GM12878 (cell line): ENCODE data around the gene ENPP6. TPM values are rescaled to one million over a fixed set of nuclear protein-coding genes. Genes with fewer than 3 reads are reported as not detected.

Experiments
- ATAC-seq: fragments of 200-7000 bp; cut with Tn5 transposase; 3 replicates; pipeline ENCODE4 v1.9.1; 2020; ENCODE audit warnings: mild to moderate bottlenecking, moderate library complexity
- BruUV-seq: library from RNA; stranded (reverse); fragments of 400-500 nt; replicated peaks from 2 replicates; lab custom pipeline; 2021; lab: Mats Ljungman, UMichigan
- CTCF ChIA-PET: fragments of 300-600 bp; sonication (Branson Sonifier 250); formaldehyde crosslinking; extraction: SDS; loops from one replicate; lab custom pipeline; 2021; ENCODE audit warnings: inconsistent platforms; lab: Yijun Ruan, JAX
- POLR2A ChIA-PET: fragments of 350-600 bp; formaldehyde crosslinking; extraction: SDS; loops from one replicate; lab custom pipeline; 2021; ENCODE audit warnings: inconsistent platforms; lab: Charles Lee
- RAD21 ChIA-PET: fragments of 300-600 bp; sonication (Branson Sonifier 250); formaldehyde crosslinking; loops from one replicate; lab custom pipeline; 2023; ENCODE audit warnings: antibody characterized with exemption; ENCODE audit not compliant: unreplicated experiment; lab: Charles Lee
- SMC1A ChIA-PET: fragments of 300-600 bp; sonication (Branson Sonifier 250); formaldehyde crosslinking; loops from one replicate; lab custom pipeline; 2023; ENCODE audit not compliant: unreplicated experiment, uncharacterized antibody; lab: Charles Lee
- DNase-seq: peaks from one replicate; pipeline ENCODE4 v3.0.0-alpha.2; 2011; ENCODE audit warnings: low read depth, low spot score
- FAIRE-seq: peaks from 3 replicates; lab custom pipeline; 2011; peaks lifted over from hg19 to GRCh38; lab: Jason Lieb, UNC
- H2AFZ ChIP-seq: 2 replicates; pipeline ENCODE4 v1.6.0; 2011; ENCODE audit warnings: low read depth, low read length, control low read depth; ENCODE audit not compliant: control insufficient read depth
- H3K27ac ChIP-seq: 2 replicates; pipeline ENCODE4 v1.5.1; 2011; ENCODE audit warnings: control low read depth; ENCODE audit not compliant: control insufficient read depth, insufficient read depth
- H3K27me3 ChIP-seq, 2 experiments: replicated peaks in 1 of 2; 2 replicates each; pipeline versions ENCODE4 v1.6.0 to v1.6.1; 2011; ENCODE audit warnings: low read length in 1 of 2; ENCODE audit not compliant: control insufficient read depth in 2 of 2, insufficient read depth in 2 of 2
- H3K36me3 ChIP-seq, 2 experiments: 2 replicates each; pipeline ENCODE4 v1.5.1; 2011; ENCODE audit warnings: low read length in 1 of 2; ENCODE audit not compliant: control insufficient read depth in 2 of 2, insufficient read depth in 2 of 2
- H3K4me1 ChIP-seq: 2 replicates; pipeline ENCODE4 v1.6.1; 2011; ENCODE audit warnings: mild to moderate bottlenecking, low read length, moderate library complexity, mixed read lengths; ENCODE audit not compliant: control insufficient read depth, insufficient read depth
- H3K4me2 ChIP-seq: 2 replicates; pipeline ENCODE4 v1.6.0; 2011; ENCODE audit warnings: control low read depth; ENCODE audit not compliant: control insufficient read depth, insufficient read depth
- H3K4me3 ChIP-seq: fragments of 200-600 bp; sonication (generic); 2 replicates; pipeline ENCODE4 v1.5.1; 2016
- H3K79me2 ChIP-seq: 2 replicates; pipeline ENCODE4 v1.6.0; 2011; ENCODE audit warnings: low read length; ENCODE audit not compliant: control insufficient read depth, insufficient read depth
- H3K9ac ChIP-seq: 2 replicates; pipeline ENCODE4 v1.8.0; 2011; ENCODE audit warnings: low read length, control low read depth, mixed read lengths; ENCODE audit not compliant: control insufficient read depth, insufficient read depth
- H3K9me3 ChIP-seq: replicated peaks from 3 replicates; pipeline ENCODE4 v1.5.1; 2011; ENCODE audit warnings: mild to moderate bottlenecking, low read length; ENCODE audit not compliant: control insufficient read depth, insufficient read depth
- H4K20me1 ChIP-seq: 2 replicates; pipeline ENCODE4 v1.6.0; 2011; ENCODE audit not compliant: control insufficient read depth, insufficient read depth
- CREM ChIP-seq: IDR thresholded peaks from 2 replicates; pipeline ENCODE4 v1.6.1; 2014; ENCODE audit warnings: antibody characterized with exemption, low read depth
- EGR1 ChIP-seq, 2 experiments: IDR thresholded peaks; 1 replicate in 1 of 2; 2 replicates in 1 of 2; pipeline ENCODE4 v1.6.1; 2011 to 2012; ENCODE audit warnings: low read depth in 2 of 2, low read length in 2 of 2, borderline replicate concordance in 1 of 2, mild to moderate bottlenecking in 1 of 2, moderate library complexity in 1 of 2
- KLF5 ChIP-seq: fragments of 450-650 bp; IDR thresholded peaks from 2 replicates; pipeline ENCODE4 v1.6.1; 2014; ENCODE audit warnings: mild to moderate bottlenecking; ENCODE audit not compliant: partially characterized antibody
- MXI1 ChIP-seq: fragments of 150-350 bp; IDR thresholded peaks from 2 replicates; pipeline ENCODE4 v1.6.1; 2011; ENCODE audit warnings: low read depth, mild to moderate bottlenecking, inconsistent platforms, low read length, improper control_type of control experiment
- NFIC ChIP-seq: IDR thresholded peaks from 2 replicates; pipeline ENCODE4 v1.6.1; 2012; ENCODE audit warnings: low read depth, mild to moderate bottlenecking, inconsistent platforms, low read length, moderate library complexity
- SUZ12 ChIP-seq: fragments of 200-600 bp; sonication (generic); IDR thresholded peaks from one replicate; pipeline ENCODE4 v1.6.1; 2018; ENCODE audit warnings: antibody characterized with exemption, mild to moderate bottlenecking; ENCODE audit not compliant: unreplicated experiment
- WGBS: methylation state at CpG from one replicate; pipeline ENCODE4 v1.1.6; 2016; ENCODE audit warnings: low lambda C conversion rate; ENCODE audit not compliant: insufficient replicate concordance, insufficient coverage; ENCODE audit errors: missing lambda C conversion rate; 5-methylcytosine and 5-hydroxymethylcytosine counted together
- in situ Hi-C: fragments of 300-500 bp; cut with MboI; formaldehyde crosslinking; loops from 9 replicates; pipeline ENCODE4 v1.14.3; 2018; ENCODE audit warnings: mixed read lengths
- intact Hi-C: fragments of 100-400 bp; cut with micrococcal nuclease; formaldehyde crosslinking; loops from one replicate; pipeline ENCODE4 v1.14.2; 2022; ENCODE audit not compliant: unreplicated experiment
- polyA plus RNA-seq, 11 experiments: library from polyadenylated mRNA; depleted of rRNA in 4 of 11; unstranded in 6 of 11; stranded (reverse) in 5 of 11; fragments of >200 nt; fragmentation: Nextera tagmentation in 4 of 11; fragmentation: Illumina TruSeq in 1 of 11; extraction: Ambion mirVana in 4 of 11; extraction: Trizol in 1 of 11; gene quantifications; 1 replicate in 1 of 11; 2 replicates in 10 of 11; pipeline versions ENCODE4 v1.2.1 to v1.2.3, GENCODE V29; 2011 to 2016; ENCODE audit warnings: inconsistent platforms in 2 of 11, missing spikeins in 2 of 11, low read depth in 1 of 11
- total RNA-seq, 4 experiments: library from RNA; depleted of rRNA in 3 of 4; stranded (reverse); fragments of >200 nt in 3 of 4; fragmentation: Illumina TruSeq in 1 of 4; extraction: Trizol in 1 of 4; gene quantifications; 2 replicates each; pipeline versions ENCODE4 v1.2.1 to v1.2.3, GENCODE V29; 2013 to 2021
- TF ChIP-seq, protein P1 (sequence below): fragments of 450-650 bp; formaldehyde crosslinking; IDR thresholded peaks from 2 replicates; pipeline ENCODE4 v1.4.0; 2020; ENCODE audit warnings: mild to moderate bottlenecking, moderate library complexity
- TF ChIP-seq, protein P2 (sequence below): fragments of 450-650 bp; conservative IDR thresholded peaks from 2 replicates; pipeline ENCODE4 v1.6.1; 2017; ENCODE audit warnings: mild to moderate bottlenecking, moderate library complexity

ENPP6 gene
- total and polyA plus RNA-seq, 10 of the 15 experiments (the other 5 are each of a cell fraction or from before 2014, with no cell fraction given): 0.04 to 1.0 (median 0.44) TPM; not detected in 1

DNA sequence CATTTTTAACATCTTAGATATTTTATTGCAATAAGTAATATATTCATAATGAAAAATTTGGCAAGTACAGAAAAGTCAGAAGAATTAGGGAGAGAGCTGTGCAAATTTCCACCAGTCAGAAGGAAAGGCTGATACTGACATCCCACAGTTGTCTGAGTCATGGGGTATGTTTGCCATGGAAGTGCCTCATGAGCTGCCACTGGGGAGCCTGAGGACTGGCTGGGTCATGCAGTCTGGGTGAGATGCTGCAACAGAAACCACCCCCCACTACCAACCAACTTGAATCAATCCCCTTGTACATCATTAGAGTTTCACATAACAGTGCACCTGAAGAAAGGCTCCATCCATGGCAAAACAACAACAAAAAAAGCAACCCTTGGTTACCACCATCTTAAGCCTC is 45.2 kb upstream of the ENPP6 start:
- 0 out of 2 replicates have a peak overlapping the region, but pooled peaks have one; percentile 63 for H3K4me3 ChIP-seq
- RAD21 ChIA-PET: interaction anchor here (1.0 to 9.4 kb wide), 17 partner anchors 19 to 872 kb away, joined by 3 to 367 read pairs (median 31); partner anchors contain the start of genes CASP3, IRF2 and PRIMPOL
- no peaks in the 10 kb centered on the region for H4K20me1 ChIP-seq
- TF ChIP-seq KLF5: no peak
- no peak for TF ChIP-seq NFIC
- no peaks in the 10 kb centered on the region for H3K27me3 ChIP-seq
- peak overlapping the region; percentile 72 for H3K27ac ChIP-seq
- H3K36me3 ChIP-seq: no peaks in the 10 kb centered on the region; a peak in 1 of 4 replicates
- no peak overlapping the region for H2AFZ ChIP-seq
- peak overlapping the region; percentile 78 for H3K4me2 ChIP-seq
- CTCF ChIA-PET: interaction anchor here (0.5 to 16.4 kb wide), 14 partner anchors 10 to 721 kb away, joined by 3 to 348 read pairs (median 14); partner anchors contain the start of genes CASP3 and PRIMPOL
- in situ Hi-C loops: no loop called here
- no TSS peak for BruUV-seq
- POLR2A ChIA-PET: interaction anchor here (0.5 to 9.7 kb wide), 5 partner anchors 46 to 362 kb away, joined by 3 to 227 read pairs (median 53); no protein-coding TSS in a partner anchor
- SMC1A ChIA-PET: interaction anchor here (0.6 to 17.1 kb wide), 19 partner anchors 9 to 661 kb away, joined by 3 to 428 read pairs (median 17); partner anchors contain the start of gene CENPU
- ATAC-seq (no peak), FAIRE-seq (no peak), DNase-seq (no peak)
- H3K9me3 ChIP-seq: no peaks in the 10 kb centered on the region
- intact Hi-C loops: no loop called here
- H3K9ac ChIP-seq: peak overlapping the region; percentile 67
- peaks cover 30% of the 10 kb centered on the region for H3K4me1 ChIP-seq
- peaks cover 33% of the 10 kb centered on the region for H3K79me2 ChIP-seq

DNA sequence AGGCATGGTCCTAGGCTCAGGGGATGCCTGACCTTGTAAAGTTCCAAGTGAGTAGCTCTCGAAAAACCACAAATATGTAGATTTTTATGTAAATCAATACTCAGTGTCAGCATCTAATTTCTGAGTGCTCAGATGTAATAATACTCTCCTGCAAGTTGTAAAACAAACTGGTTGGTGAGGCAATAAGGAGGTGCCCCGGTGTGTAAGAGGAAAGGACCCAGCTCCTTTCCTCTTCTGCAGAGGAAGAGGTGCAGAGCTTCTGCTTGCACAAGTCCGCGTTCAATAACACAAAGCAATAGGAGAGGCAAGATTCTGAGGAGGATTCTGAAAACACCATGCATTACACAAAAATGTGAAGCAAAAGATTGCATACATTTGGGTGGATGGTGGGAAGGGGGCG is 43.6 kb upstream of the ENPP6 start:
- FAIRE-seq (no peak), DNase-seq (no peak), ATAC-seq (no peak)
- H3K79me2 ChIP-seq: peaks cover 33% of the 10 kb centered on the region
- POLR2A ChIA-PET: interaction anchor here (0.6 to 1.3 kb wide), 3 partner anchors 9 to 94 kb away, joined by 3 to 4 read pairs (median 3); no protein-coding TSS in a partner anchor
- BruUV-seq: no TSS peak
- no peak overlapping the region for H3K4me2 ChIP-seq
- H3K27me3 ChIP-seq: no peaks in the 10 kb centered on the region
- no peak overlapping the region for H3K27ac ChIP-seq
- SMC1A ChIA-PET: interaction anchor here (0.9 to 17.1 kb wide), 9 partner anchors 21 to 484 kb away, joined by 3 to 428 read pairs (median 9); no protein-coding TSS in a partner anchor
- H3K4me3 ChIP-seq: no peak overlapping the region
- H3K9ac ChIP-seq: no peak overlapping the region
- 79% methylated on average over 5 of the region's 5 CpGs for WGBS
- RAD21 ChIA-PET: interaction anchor here (0.6 to 9.4 kb wide), 4 partner anchors 76 to 98 kb away, joined by 3 to 253 read pairs (median 3); no protein-coding TSS in a partner anchor
- in situ Hi-C loops: no loop called here
- CTCF ChIA-PET: interaction anchor here (1.0 to 16.4 kb wide), 4 partner anchors 10 to 90 kb away, joined by 3 to 348 read pairs (median 6); no protein-coding TSS in a partner anchor
- no peaks in the 10 kb centered on the region for H4K20me1 ChIP-seq
- no peaks in the 10 kb centered on the region for H3K9me3 ChIP-seq
- no peaks in the 10 kb centered on the region; a peak in 1 of 4 replicates for H3K36me3 ChIP-seq
- H2AFZ ChIP-seq: no peak overlapping the region
- H3K4me1 ChIP-seq: peaks cover 17% of the 10 kb centered on the region
- intact Hi-C loops: no loop called here
- TF ChIP-seq, protein P1, sequence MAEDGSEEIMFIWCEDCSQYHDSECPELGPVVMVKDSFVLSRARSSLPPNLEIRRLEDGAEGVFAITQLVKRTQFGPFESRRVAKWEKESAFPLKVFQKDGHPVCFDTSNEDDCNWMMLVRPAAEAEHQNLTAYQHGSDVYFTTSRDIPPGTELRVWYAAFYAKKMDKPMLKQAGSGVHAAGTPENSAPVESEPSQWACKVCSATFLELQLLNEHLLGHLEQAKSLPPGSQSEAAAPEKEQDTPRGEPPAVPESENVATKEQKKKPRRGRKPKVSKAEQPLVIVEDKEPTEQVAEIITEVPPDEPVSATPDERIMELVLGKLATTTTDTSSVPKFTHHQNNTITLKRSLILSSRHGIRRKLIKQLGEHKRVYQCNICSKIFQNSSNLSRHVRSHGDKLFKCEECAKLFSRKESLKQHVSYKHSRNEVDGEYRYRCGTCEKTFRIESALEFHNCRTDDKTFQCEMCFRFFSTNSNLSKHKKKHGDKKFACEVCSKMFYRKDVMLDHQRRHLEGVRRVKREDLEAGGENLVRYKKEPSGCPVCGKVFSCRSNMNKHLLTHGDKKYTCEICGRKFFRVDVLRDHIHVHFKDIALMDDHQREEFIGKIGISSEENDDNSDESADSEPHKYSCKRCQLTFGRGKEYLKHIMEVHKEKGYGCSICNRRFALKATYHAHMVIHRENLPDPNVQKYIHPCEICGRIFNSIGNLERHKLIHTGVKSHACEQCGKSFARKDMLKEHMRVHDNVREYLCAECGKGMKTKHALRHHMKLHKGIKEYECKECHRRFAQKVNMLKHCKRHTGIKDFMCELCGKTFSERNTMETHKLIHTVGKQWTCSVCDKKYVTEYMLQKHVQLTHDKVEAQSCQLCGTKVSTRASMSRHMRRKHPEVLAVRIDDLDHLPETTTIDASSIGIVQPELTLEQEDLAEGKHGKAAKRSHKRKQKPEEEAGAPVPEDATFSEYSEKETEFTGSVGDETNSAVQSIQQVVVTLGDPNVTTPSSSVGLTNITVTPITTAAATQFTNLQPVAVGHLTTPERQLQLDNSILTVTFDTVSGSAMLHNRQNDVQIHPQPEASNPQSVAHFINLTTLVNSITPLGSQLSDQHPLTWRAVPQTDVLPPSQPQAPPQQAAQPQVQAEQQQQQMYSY (CRISPR knock-in tag): no peak
- TF ChIP-seq MXI1: no peak
- TF ChIP-seq SUZ12: no peak
- no peak for TF ChIP-seq CREM
- TF ChIP-seq, protein P2, sequence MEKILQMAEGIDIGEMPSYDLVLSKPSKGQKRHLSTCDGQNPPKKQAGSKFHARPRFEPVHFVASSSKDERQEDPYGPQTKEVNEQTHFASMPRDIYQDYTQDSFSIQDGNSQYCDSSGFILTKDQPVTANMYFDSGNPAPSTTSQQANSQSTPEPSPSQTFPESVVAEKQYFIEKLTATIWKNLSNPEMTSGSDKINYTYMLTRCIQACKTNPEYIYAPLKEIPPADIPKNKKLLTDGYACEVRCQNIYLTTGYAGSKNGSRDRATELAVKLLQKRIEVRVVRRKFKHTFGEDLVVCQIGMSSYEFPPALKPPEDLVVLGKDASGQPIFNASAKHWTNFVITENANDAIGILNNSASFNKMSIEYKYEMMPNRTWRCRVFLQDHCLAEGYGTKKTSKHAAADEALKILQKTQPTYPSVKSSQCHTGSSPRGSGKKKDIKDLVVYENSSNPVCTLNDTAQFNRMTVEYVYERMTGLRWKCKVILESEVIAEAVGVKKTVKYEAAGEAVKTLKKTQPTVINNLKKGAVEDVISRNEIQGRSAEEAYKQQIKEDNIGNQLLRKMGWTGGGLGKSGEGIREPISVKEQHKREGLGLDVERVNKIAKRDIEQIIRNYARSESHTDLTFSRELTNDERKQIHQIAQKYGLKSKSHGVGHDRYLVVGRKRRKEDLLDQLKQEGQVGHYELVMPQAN: no peak
- no peak for TF ChIP-seq EGR1 (IDR thresholded peaks at IDR 0.05; ENCODE audit: borderline replicate concordance in 1 of 2, low read depth in 2 of 2, low read length in 2 of 2)
